ENCODE data around the gene TACC2.

TACC2 gene

GRCh38 chr10:122115874-122116273 is 126.9 kb downstream of the TACC2 start:
- no peaks in the 10 kb centered on the region for H3K27me3 ChIP-seq (ENCODE audit: control insufficient read depth in 2 of 2, insufficient read depth in 2 of 2, low read length in 2 of 2)
- H3K4me3 ChIP-seq (ENCODE audit: low read length in 2 of 2), result no peak overlapping the region
- no peak overlapping the region for H3K27ac ChIP-seq (ENCODE audit: low read depth in 2 of 2, low read length in 2 of 2)
- H3K36me3 ChIP-seq (ENCODE audit: control insufficient read depth in 2 of 2, insufficient read depth in 2 of 2, low read length in 2 of 2), result peaks cover 0 to 4% of the 10 kb centered on the region in 2 donors
- peaks cover 20 to 26% of the 10 kb centered on the region in 2 donors for H3K4me1 ChIP-seq (ENCODE audit: control insufficient read depth in 2 of 2, insufficient read depth in 2 of 2, low read length in 2 of 2)
- H3K9ac ChIP-seq (ENCODE audit: low read depth in 1 of 2, low read length in 2 of 2), result no peak overlapping the region
- no peaks in the 10 kb centered on the region for H3K9me3 ChIP-seq (ENCODE audit: control insufficient read depth in 2 of 2, low read length in 2 of 2)

GRCh38 chr10:122116331-122116730 is 127.4 kb downstream of the TACC2 start:
- Histone ChIP-seq H3K4me1 (ENCODE audit: control insufficient read depth in 2 of 2, insufficient read depth in 2 of 2, low read length in 2 of 2) (peaks cover 20 to 26% of the 10 kb centered on the region in 2 donors), H3K9me3 (ENCODE audit: control insufficient read depth in 2 of 2, low read length in 2 of 2) (no peaks in the 10 kb centered on the region), H3K36me3 (ENCODE audit: control insufficient read depth in 2 of 2, insufficient read depth in 2 of 2, low read length in 2 of 2) (peaks cover 0 to 6% of the 10 kb centered on the region in 2 donors), H3K4me3 (ENCODE audit: low read length in 2 of 2) (no peak overlapping the region), H3K9ac (ENCODE audit: low read depth in 1 of 2, low read length in 2 of 2) (no peak overlapping the region), H3K27ac (ENCODE audit: low read depth in 2 of 2, low read length in 2 of 2) (no peak overlapping the region), H3K27me3 (ENCODE audit: control insufficient read depth in 2 of 2, insufficient read depth in 2 of 2, low read length in 2 of 2) (no peaks in the 10 kb centered on the region)

GRCh38 chr10:122117475-122117874 is 128.5 kb downstream of the TACC2 start:
- no peaks in the 10 kb centered on the region for H3K27me3 ChIP-seq (ENCODE audit: control insufficient read depth in 2 of 2, insufficient read depth in 2 of 2, low read length in 2 of 2)
- H3K4me1 ChIP-seq (ENCODE audit: control insufficient read depth in 2 of 2, insufficient read depth in 2 of 2, low read length in 2 of 2), result peaks cover 11 to 16% of the 10 kb centered on the region in 2 donors
- H3K4me3 ChIP-seq (ENCODE audit: low read length in 2 of 2), result no peak overlapping the region
- H3K9me3 ChIP-seq (ENCODE audit: control insufficient read depth in 2 of 2, low read length in 2 of 2), result no peaks in the 10 kb centered on the region
- peaks cover 0 to 6% of the 10 kb centered on the region in 2 donors for H3K36me3 ChIP-seq (ENCODE audit: control insufficient read depth in 2 of 2, insufficient read depth in 2 of 2, low read length in 2 of 2)
- no peak overlapping the region for H3K9ac ChIP-seq (ENCODE audit: low read depth in 1 of 2, low read length in 2 of 2)
- H3K27ac ChIP-seq (ENCODE audit: low read depth in 2 of 2, low read length in 2 of 2), result no peak overlapping the region

GRCh38 chr10:122120008-122120744 is 131.2 kb downstream of the TACC2 start:
- H3K9ac ChIP-seq (ENCODE audit: low read depth in 1 of 2, low read length in 2 of 2), result no peak overlapping the region
- no peaks in the 10 kb centered on the region for H3K27me3 ChIP-seq (ENCODE audit: control insufficient read depth in 2 of 2, insufficient read depth in 2 of 2, low read length in 2 of 2)
- no peak overlapping the region for H3K4me3 ChIP-seq (ENCODE audit: low read length in 2 of 2)
- no peak overlapping the region for H3K27ac ChIP-seq (ENCODE audit: low read depth in 2 of 2, low read length in 2 of 2)
- no peaks in the 10 kb centered on the region for H3K9me3 ChIP-seq (ENCODE audit: control insufficient read depth in 2 of 2, low read length in 2 of 2)
- H3K4me1 ChIP-seq (ENCODE audit: control insufficient read depth in 2 of 2, insufficient read depth in 2 of 2, low read length in 2 of 2), result peaks cover 0 to 8% of the 10 kb centered on the region in 2 donors
- peaks cover 0 to 6% of the 10 kb centered on the region in 2 donors for H3K36me3 ChIP-seq (ENCODE audit: control insufficient read depth in 2 of 2, insufficient read depth in 2 of 2, low read length in 2 of 2)

GRCh38 chr10:122121059-122121458 is 132.1 kb downstream of the TACC2 start:
- Histone ChIP-seq H3K27ac (ENCODE audit: low read depth in 2 of 2, low read length in 2 of 2) (no peak overlapping the region), H3K4me3 (ENCODE audit: low read length in 2 of 2) (no peak overlapping the region), H3K4me1 (ENCODE audit: control insufficient read depth in 2 of 2, insufficient read depth in 2 of 2, low read length in 2 of 2) (peaks cover 0 to 4% of the 10 kb centered on the region in 2 donors), H3K9me3 (ENCODE audit: control insufficient read depth in 2 of 2, low read length in 2 of 2) (no peaks in the 10 kb centered on the region), H3K36me3 (ENCODE audit: control insufficient read depth in 2 of 2, insufficient read depth in 2 of 2, low read length in 2 of 2) (peaks cover 0 to 6% of the 10 kb centered on the region in 2 donors), H3K27me3 (ENCODE audit: control insufficient read depth in 2 of 2, insufficient read depth in 2 of 2, low read length in 2 of 2) (no peaks in the 10 kb centered on the region), H3K9ac (ENCODE audit: low read depth in 1 of 2, low read length in 2 of 2) (no peak overlapping the region)

GRCh38 chr10:122122493-122122892 is 133.5 kb downstream of the TACC2 start:
- Histone ChIP-seq H3K9ac (ENCODE audit: low read depth in 1 of 2, low read length in 2 of 2) (no peak overlapping the region), H3K4me1 (ENCODE audit: control insufficient read depth in 2 of 2, insufficient read depth in 2 of 2, low read length in 2 of 2) (peaks cover 0 to 4% of the 10 kb centered on the region in 2 donors), H3K27ac (ENCODE audit: low read depth in 2 of 2, low read length in 2 of 2) (no peak overlapping the region)

GRCh38 chr10:122123186-122123585 is 134.2 kb downstream of the TACC2 start:
- H3K4me1 ChIP-seq (ENCODE audit: control insufficient read depth in 2 of 2, insufficient read depth in 2 of 2, low read length in 2 of 2), result peaks cover 0 to 4% of the 10 kb centered on the region in 2 donors
- no peaks in the 10 kb centered on the region for H3K27me3 ChIP-seq (ENCODE audit: control insufficient read depth in 2 of 2, insufficient read depth in 2 of 2, low read length in 2 of 2)
- H3K4me3 ChIP-seq (ENCODE audit: low read length in 2 of 2), result no peak overlapping the region
- peaks cover 0 to 6% of the 10 kb centered on the region in 2 donors for H3K36me3 ChIP-seq (ENCODE audit: control insufficient read depth in 2 of 2, insufficient read depth in 2 of 2, low read length in 2 of 2)
- H3K27ac ChIP-seq (ENCODE audit: low read depth in 2 of 2, low read length in 2 of 2), result no peak overlapping the region
- no peak overlapping the region for H3K9ac ChIP-seq (ENCODE audit: low read depth in 1 of 2, low read length in 2 of 2)
- no peaks in the 10 kb centered on the region for H3K9me3 ChIP-seq (ENCODE audit: control insufficient read depth in 2 of 2, low read length in 2 of 2)

More at GRCh38 chr10:122122493-122122892, 133.5 kb downstream of the TACC2 start:
- Histone ChIP-seq H3K9me3 (ENCODE audit: control insufficient read depth in 2 of 2, low read length in 2 of 2) (no peaks in the 10 kb centered on the region), H3K36me3 (ENCODE audit: control insufficient read depth in 2 of 2, insufficient read depth in 2 of 2, low read length in 2 of 2) (peaks cover 0 to 6% of the 10 kb centered on the region in 2 donors), H3K4me3 (ENCODE audit: low read length in 2 of 2) (no peak overlapping the region), H3K27me3 (ENCODE audit: control insufficient read depth in 2 of 2, insufficient read depth in 2 of 2, low read length in 2 of 2) (no peaks in the 10 kb centered on the region)

GRCh38 chr10:122124342-122124741 is 135.4 kb downstream of the TACC2 start:
- Histone ChIP-seq H3K27me3 (ENCODE audit: control insufficient read depth in 2 of 2, insufficient read depth in 2 of 2, low read length in 2 of 2) (no peaks in the 10 kb centered on the region), H3K9ac (ENCODE audit: low read depth in 1 of 2, low read length in 2 of 2) (no peak overlapping the region), H3K9me3 (ENCODE audit: control insufficient read depth in 2 of 2, low read length in 2 of 2) (no peaks in the 10 kb centered on the region), H3K36me3 (ENCODE audit: control insufficient read depth in 2 of 2, insufficient read depth in 2 of 2, low read length in 2 of 2) (peaks cover 0 to 6% of the 10 kb centered on the region in 2 donors), H3K27ac (ENCODE audit: low read depth in 2 of 2, low read length in 2 of 2) (no peak overlapping the region), H3K4me3 (ENCODE audit: low read length in 2 of 2) (no peak overlapping the region), H3K4me1 (ENCODE audit: control insufficient read depth in 2 of 2, insufficient read depth in 2 of 2, low read length in 2 of 2) (peaks cover 0 to 4% of the 10 kb centered on the region in 2 donors)

- H3K9ac ChIP-seq (ENCODE audit: low read depth in 1 of 2, low read length in 2 of 2), result no peak overlapping the region
- no peaks in the 10 kb centered on the region for H3K9me3 ChIP-seq (ENCODE audit: control insufficient read depth in 2 of 2, low read length in 2 of 2)
- H3K27ac ChIP-seq (ENCODE audit: low read depth in 2 of 2, low read length in 2 of 2), result no peak overlapping the region
- peaks cover 0 to 6% of the 10 kb centered on the region in 2 donors for H3K36me3 ChIP-seq (ENCODE audit: control insufficient read depth in 2 of 2, insufficient read depth in 2 of 2, low read length in 2 of 2)
- H3K4me3 ChIP-seq (ENCODE audit: low read length in 2 of 2), result no peak overlapping the region
- no peaks in the 10 kb centered on the region for H3K27me3 ChIP-seq (ENCODE audit: control insufficient read depth in 2 of 2, insufficient read depth in 2 of 2, low read length in 2 of 2)
- H3K4me1 ChIP-seq (ENCODE audit: control insufficient read depth in 2 of 2, insufficient read depth in 2 of 2, low read length in 2 of 2), result peaks cover 0 to 4% of the 10 kb centered on the region in 2 donors
Measured at GRCh38 chr10:122124808-122125207, 135.8 kb downstream of the TACC2 start.

- Histone ChIP-seq H3K4me1 (ENCODE audit: control insufficient read depth in 2 of 2, insufficient read depth in 2 of 2, low read length in 2 of 2) (peaks cover 0 to 4% of the 10 kb centered on the region in 2 donors), H3K36me3 (ENCODE audit: control insufficient read depth in 2 of 2, insufficient read depth in 2 of 2, low read length in 2 of 2) (no peaks in the 10 kb centered on the region), H3K27me3 (ENCODE audit: control insufficient read depth in 2 of 2, insufficient read depth in 2 of 2, low read length in 2 of 2) (no peaks in the 10 kb centered on the region), H3K27ac (ENCODE audit: low read depth in 2 of 2, low read length in 2 of 2) (peak overlapping the region; percentile 7 to 26), H3K4me3 (ENCODE audit: low read length in 2 of 2) (no peak overlapping the region), H3K9ac (ENCODE audit: low read depth in 1 of 2, low read length in 2 of 2) (no peak overlapping the region), H3K9me3 (ENCODE audit: control insufficient read depth in 2 of 2, low read length in 2 of 2) (no peaks in the 10 kb centered on the region)
Measured at GRCh38 chr10:122126763-122127659, 138.0 kb downstream of the TACC2 start.
